Kidney (tissue), 14 donors: ENCODE results near the gene CCDC146. TPM values are rescaled to one million over a fixed set of nuclear protein-coding genes. Genes with fewer than 3 reads are reported as not detected.

Experiments
- DNase-seq, 5 donors: peaks; one replicate each; pipeline ENCODE4 v3.0.0-alpha.2; 2013 to 2020
- FAIRE-seq: peaks from 2 replicates; lab custom pipeline; 2012; peaks lifted over from hg19 to GRCh38; lab: Jason Lieb, UNC
- H3K27ac ChIP-seq, 2 donors: one replicate each; pipeline ENCODE4 v1.7.0; 2013; ENCODE audit warnings: low read depth in 2 of 2, low read length in 2 of 2, inconsistent platforms in 1 of 2
- H3K27me3 ChIP-seq: one replicate; pipeline ENCODE4 v1.7.1; 2013; ENCODE audit warnings: low read length, inconsistent platforms; ENCODE audit not compliant: control insufficient read depth, insufficient read depth
- H3K36me3 ChIP-seq, 3 donors: one replicate each; pipeline versions ENCODE4 v1.7.0 to v1.7.1; 2013; ENCODE audit warnings: low read length in 3 of 3, control low read depth in 1 of 3, inconsistent platforms in 1 of 3; ENCODE audit not compliant: insufficient read depth in 3 of 3, control insufficient read depth in 2 of 3
- H3K4me1 ChIP-seq, 3 donors: one replicate each; pipeline versions ENCODE4 v1.7.0 to v1.7.1; 2013; ENCODE audit warnings: low read length in 3 of 3, inconsistent platforms in 1 of 3, low read depth in 1 of 3; ENCODE audit not compliant: control insufficient read depth in 2 of 3, insufficient read depth in 2 of 3
- H3K4me3 ChIP-seq, 3 donors: one replicate each; pipeline versions ENCODE4 v1.7.0 to v1.8.1; 2013; ENCODE audit warnings: low read length in 3 of 3, control low read depth in 1 of 3, inconsistent platforms in 1 of 3
- H3K9ac ChIP-seq, 3 donors: one replicate each; pipeline versions ENCODE4 v1.7.0 to v1.7.1; 2013; ENCODE audit warnings: low read length in 3 of 3, control low read depth in 1 of 3, inconsistent platforms in 1 of 3
- H3K9me3 ChIP-seq, 3 donors: one replicate each; pipeline versions ENCODE4 v1.7.0 to v1.7.1; 2013; ENCODE audit warnings: low read length in 3 of 3, control low read depth in 1 of 3, inconsistent platforms in 1 of 3; ENCODE audit not compliant: control insufficient read depth in 2 of 3, insufficient read depth in 1 of 3
- CTCF ChIP-seq: IDR thresholded peaks from 3 replicates; pipeline ENCODE4 v1.5.1; 2012; ENCODE audit warnings: mild to moderate bottlenecking, moderate library complexity, borderline replicate concordance; ENCODE audit not compliant: insufficient read depth; ENCODE audit errors: extremely low read depth
- intact Hi-C: fragments of 100-400 bp; cut with DNase I; formaldehyde crosslinking; loops from one replicate; pipeline ENCODE4 v1.11.1; 2022
- polyA plus RNA-seq: library from polyadenylated mRNA; stranded (reverse); fragments of 350-450 nt; fragmentation: Illumina TruSeq; extraction: RNeasy Lipid Tissue Mini Kit (QIAGEN cat#74804); gene quantifications from one replicate; pipeline ENCODE4 v1.2.3, GENCODE V29; 2014; ENCODE audit warnings: low read depth, low replicate concordance; ENCODE audit not compliant: insufficient read depth
- total RNA-seq: library from RNA; stranded (reverse); fragmentation: NEBNext Ultra II Directional; extraction: Animal tissue kit (Norgen Biotek cat#: 25700); gene quantifications from one replicate; pipeline ENCODE4 v1.2.1, GENCODE V29; 2021
- donor health status: control.
- donor health status: control.
- donor health status: control.
- donor health status: control.
- donor health status: control.
- donor health status: DM: yes; HTN: yes; CAD: no.
- donor health status: Normal renal cell carcinoma (clear cell type).

Gene CCDC146
- total and polyA plus RNA-seq, 2 donors from 2014 or later = 8.8 to 15.4 TPM

- no peak overlapping the region for H3K27ac ChIP-seq
- DNase-seq = no peak
- intact Hi-C loops = no loop called here
- H3K9me3 ChIP-seq = no peaks in the 10 kb centered on the region
- H3K27me3 ChIP-seq = no peaks in the 10 kb centered on the region
- no peak for TF ChIP-seq CTCF
- H3K4me3 ChIP-seq = no peak overlapping the region
- no peak overlapping the region for H3K9ac ChIP-seq
- H3K4me1 ChIP-seq = no peaks in the 10 kb centered on the region
- peaks cover 0 to 8% (median 0%) of the 10 kb centered on the region in 3 donors for H3K36me3 ChIP-seq
- no peak for FAIRE-seq
Measured at GRCh38 chr7:77289387-77289786, 167.0 kb downstream of the CCDC146 start.

- H3K27ac ChIP-seq = no peak overlapping the region
- H3K9me3 ChIP-seq = no peaks in the 10 kb centered on the region
- H3K27me3 ChIP-seq = no peaks in the 10 kb centered on the region
- FAIRE-seq = no peak
- no peak overlapping the region for H3K4me3 ChIP-seq
- DNase-seq = no peak
- intact Hi-C loops = no loop called here
- no peak overlapping the region for H3K9ac ChIP-seq
- H3K4me1 ChIP-seq = no peaks in the 10 kb centered on the region
- H3K36me3 ChIP-seq = peaks cover 0 to 8% (median 0%) of the 10 kb centered on the region in 3 donors
- no peak for TF ChIP-seq CTCF
Measured at GRCh38 chr7:77290425-77290824, 168.0 kb downstream of the CCDC146 start.

DNA sequence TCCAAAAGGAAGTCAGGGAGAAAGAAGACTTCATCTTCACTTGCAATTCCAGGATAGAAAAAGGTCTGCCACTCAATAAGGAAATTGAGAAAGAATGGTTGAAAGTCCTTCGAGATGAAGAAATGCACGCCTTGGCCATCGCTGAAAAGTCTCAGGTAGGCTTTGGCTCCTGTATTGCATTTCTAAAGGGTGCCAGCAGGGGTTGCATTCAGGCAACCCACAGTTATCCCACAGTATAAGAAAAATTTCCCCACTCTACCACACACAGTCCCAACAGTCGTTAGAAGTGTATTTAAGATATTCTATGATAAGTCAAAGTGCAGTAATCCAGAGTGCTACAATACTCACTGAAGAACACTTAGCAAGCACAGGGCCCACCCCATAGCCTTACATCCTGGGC, 170.6 kb downstream of the CCDC146 start:
- Histone ChIP-seq H3K27me3 (no peaks in the 10 kb centered on the region), H3K27ac (no peak overlapping the region), H3K36me3 (peaks cover 0 to 8% (median 0%) of the 10 kb centered on the region in 3 donors), H3K9me3 (peaks cover 0 to 5% (median 3%) of the 10 kb centered on the region in 3 donors), H3K4me3 (no peak overlapping the region), H3K9ac (no peak overlapping the region), H3K4me1 (no peaks in the 10 kb centered on the region)
- DNase-seq (no peak), FAIRE-seq (no peak)
- TF ChIP-seq CTCF = no peak
- intact Hi-C loops = no loop called here

GRCh38 chr7:77295549-77295948, 173.1 kb downstream of the CCDC146 start:
- no peak overlapping the region for H3K9ac ChIP-seq
- intact Hi-C loops = no loop called here
- no peaks in the 10 kb centered on the region for H3K27me3 ChIP-seq
- peaks cover 0 to 3% (median 0%) of the 10 kb centered on the region in 3 donors for H3K36me3 ChIP-seq
- H3K4me1 ChIP-seq = no peaks in the 10 kb centered on the region
- TF ChIP-seq CTCF = no peak
- DNase-seq (no peak), FAIRE-seq (no peak)
- no peak overlapping the region for H3K4me3 ChIP-seq
- H3K27ac ChIP-seq = no peak overlapping the region
- peaks cover 0 to 5% (median 3%) of the 10 kb centered on the region in 3 donors for H3K9me3 ChIP-seq
